ENCODE results near the gene PRR36.
"Not testable (repeated sequence)": the region's sequence is repeated elsewhere in the genome, so short reads cannot be mapped to it uniquely, and the experiment has no call there.

Gene PRR36

GRCh38 chr19:7870571-7871436, 3.4 kb downstream of the PRR36 start:
- peak in 1 of 2 experiments; percentile 43 for DNase-seq

- DNase-seq, result no peak
These were observed 4.2 kb downstream of the PRR36 start for GRCh38 chr19:7869910-7870511.

GRCh38 chr19:7869453-7869909, 4.7 kb downstream of the PRR36 start:
- no peak for DNase-seq

GRCh38 chr19:7868671-7869452, 5.3 kb downstream of the PRR36 start:
- no peak for DNase-seq

DNA sequence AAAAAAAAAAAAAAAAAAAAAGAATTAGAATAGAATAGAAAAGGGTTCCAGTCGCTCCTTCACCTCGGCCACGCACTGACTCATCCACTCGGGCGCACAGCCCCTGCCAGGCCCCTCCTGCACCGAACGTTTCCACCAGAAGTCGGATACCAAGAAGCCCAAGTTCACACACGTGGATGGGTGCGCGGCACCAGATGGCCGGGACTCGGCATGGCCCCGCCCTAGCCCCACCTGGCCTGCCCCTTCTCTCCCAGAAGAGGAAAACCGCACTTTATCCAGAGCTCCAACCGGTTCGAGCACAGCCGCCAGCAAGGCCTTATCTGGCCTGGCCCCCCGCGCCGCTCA, 5.9 kb downstream of the PRR36 start:
- DNase-seq, result no peak

DNA sequence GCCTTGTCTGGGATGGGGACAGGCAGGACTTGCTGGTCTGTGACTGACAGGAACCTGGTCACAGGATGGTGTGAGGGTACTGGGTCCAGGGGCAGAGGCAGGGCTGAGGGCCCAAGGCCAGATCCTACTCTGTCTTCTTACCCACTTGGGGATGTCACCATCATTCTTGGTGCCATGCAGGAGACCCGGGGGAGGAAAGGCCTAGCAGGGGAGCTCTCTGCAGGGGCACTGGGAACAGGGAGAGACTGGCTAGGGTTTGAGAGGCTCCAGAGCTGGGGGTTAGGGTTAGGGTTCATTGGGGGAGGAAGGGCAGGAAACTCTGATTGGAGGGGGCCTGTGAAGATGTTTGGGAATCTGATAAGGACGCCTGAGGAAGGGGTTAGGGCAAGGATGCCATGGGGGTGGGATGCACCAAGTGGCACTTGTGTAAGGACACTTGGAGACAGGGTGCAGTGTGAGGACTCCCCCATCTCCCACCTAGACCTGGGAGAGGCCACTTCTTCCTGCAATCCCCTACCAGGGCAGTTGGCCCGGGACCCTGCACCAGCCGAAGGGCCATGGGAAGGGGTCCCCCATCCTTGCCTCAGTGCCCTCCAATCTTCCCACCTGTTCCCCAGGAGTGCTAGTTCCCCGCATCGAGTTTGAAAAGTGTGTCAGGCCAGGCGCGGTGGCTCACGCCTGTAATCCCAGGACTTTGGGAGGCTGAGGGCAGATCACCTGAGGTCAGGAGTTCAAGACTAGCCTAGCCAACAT, 6.9 kb downstream of the PRR36 start:
- DNase-seq, result no peak

- no peak for DNase-seq
These were observed 7.6 kb downstream of the PRR36 start for GRCh38 chr19:7866399-7867091.

- no peak for DNase-seq
These were observed 8.8 kb downstream of the PRR36 start for GRCh38 chr19:7865262-7865911.

GRCh38 chr19:7864690-7865074, 9.5 kb downstream of the PRR36 start:
- DNase-seq, result no peak

- no peak for DNase-seq
These were observed 10.1 kb downstream of the PRR36 start for GRCh38 chr19:7863971-7864689.

DNA sequence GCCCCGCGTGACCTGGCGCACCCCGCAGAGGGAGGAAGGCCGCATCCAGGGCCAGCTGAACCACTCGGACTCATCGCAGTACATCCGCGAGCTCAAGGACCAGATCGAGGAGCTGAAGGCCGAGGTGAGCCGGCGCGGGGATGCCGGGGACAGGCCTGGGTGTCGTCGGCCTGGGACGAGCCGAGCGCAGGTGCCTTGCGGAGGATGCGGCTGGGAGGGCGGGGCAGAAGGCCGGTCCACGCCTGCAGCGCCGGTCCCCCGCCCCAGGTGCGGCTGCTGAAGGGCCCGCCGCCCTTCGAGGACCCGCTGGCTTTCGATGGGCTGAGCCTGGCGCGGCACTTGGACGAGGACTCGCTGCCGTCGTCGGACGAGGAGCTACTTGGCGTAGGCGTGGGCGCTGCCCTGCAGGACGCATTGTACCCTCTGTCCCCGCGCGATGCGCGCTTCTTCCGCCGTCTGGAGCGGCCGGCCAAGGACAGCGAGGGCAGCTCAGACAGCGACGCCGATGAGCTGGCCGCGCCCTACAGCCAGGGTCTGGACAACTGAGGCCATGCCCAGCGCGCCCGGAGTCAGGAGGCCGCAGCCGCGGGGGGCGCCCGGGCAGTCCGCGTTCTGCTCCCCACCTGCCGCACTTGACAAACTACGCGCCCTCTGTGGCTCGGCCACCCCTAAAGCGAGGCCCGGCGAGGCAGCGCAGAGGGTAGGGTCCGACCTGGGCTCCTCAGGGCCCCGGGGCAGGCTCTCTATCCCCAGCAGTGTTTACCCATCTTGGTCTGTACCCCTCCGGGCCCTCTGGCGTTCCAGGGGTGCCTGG, 10.8 kb downstream of the PRR36 start:
- no peak for DNase-seq

- DNase-seq, result no peak
These were observed 11.7 kb downstream of the PRR36 start for GRCh38 chr19:7862413-7862951.

DNA sequence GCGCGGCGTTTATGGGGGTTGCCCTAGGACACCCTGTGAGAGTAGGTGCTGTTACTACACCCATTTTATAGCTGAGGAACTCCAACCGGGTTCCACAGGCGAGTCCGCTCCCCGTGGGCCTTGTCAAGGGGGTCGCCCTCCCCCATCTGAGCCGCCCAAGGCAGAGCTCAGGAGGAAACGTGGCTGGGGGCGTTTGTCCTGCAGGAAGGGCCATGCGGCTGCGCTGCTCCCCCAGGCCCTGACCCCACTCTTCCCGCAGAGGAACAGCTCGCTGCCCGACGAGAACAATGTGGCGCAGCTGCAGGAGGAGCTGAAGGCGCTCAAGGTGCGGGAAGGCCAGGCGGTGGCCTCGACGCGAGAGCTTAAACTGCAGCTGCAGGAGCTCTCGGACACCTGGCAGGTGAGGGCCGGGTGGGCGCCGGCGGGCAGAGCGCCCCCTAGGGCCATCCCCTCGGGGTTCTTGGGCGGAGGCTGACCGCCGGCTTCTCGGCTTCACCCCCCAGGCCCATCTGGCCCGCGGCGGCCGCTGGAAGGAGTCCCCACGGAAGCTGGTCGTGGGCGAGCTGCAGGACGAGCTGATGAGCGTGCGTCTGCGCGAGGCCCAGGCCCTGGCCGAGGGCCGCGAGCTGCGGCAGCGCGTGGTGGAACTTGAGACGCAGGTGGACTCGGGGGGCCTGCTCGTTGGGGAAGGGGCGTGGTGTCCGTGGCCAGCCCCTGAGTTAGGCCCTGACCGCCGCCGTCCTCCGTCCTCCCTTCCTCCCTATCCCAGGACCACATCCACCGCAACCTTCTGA, 12.4 kb downstream of the PRR36 start:
- DNase-seq, result no peak

- no peak for DNase-seq
These were observed 13.2 kb downstream of the PRR36 start for GRCh38 chr19:7860714-7861618.

DNA sequence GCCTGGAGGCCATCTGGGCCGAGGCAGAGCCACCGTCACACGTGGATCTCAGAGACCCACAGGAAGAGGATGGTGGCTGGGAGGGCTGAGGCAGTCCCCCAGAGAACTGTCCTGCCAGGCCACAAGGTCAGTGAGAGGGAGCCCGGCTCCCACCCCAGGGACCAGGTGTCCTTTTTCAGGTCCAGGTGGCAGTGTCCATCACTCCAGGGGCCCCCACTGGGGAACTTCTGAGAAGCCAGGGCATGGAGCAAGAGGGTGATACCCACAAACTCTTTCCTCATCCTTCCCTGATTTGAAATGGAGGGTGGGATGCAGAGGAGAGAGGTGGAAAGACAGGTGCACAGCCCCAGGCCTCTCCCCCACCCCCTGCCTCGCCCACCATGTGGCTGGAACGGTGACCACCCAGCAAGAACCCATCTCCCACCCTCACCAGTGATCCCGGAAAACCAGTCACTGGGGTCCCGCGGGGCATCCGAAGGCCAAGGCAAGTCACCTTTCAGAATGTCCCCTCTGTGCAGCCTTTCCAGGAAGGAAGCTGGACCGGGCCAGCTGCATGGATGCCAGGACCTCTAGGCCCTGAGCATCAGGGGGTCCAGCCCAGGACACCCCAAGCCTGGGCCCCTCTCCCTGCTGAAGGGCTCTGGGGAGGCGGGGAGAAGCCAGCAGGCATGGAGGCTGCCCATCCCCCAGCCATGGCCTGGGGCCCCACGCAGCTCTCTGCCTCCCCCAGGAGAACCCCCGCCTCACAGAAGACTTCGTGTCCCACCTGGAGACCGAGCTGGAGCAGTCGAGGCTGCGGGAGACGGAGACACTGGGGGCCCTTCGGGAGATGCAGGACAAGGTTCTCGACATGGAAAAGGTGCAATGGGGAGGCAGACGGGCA, 14.1 kb downstream of the PRR36 start:
- no peak for DNase-seq

GRCh38 chr19:7859087-7859486, 15.1 kb downstream of the PRR36 start:
- not testable (repeated sequence) for DNase-seq
